Transverse colon (tissue), 4 donors: ENCODE data around the gene RSPRY1. TPM values are rescaled to one million over a fixed set of nuclear protein-coding genes. Genes with fewer than 3 reads are reported as not detected.

Experiments used
- DNase-seq: peaks from one replicate; pipeline ENCODE4 v3.0.0-alpha.2; 2019
- H3K27ac ChIP-seq, 4 donors: fragments of 200-600 bp; sonication (generic); 2 replicates each; pipeline ENCODE4 v1.5.1; 2016 to 2018; ENCODE audit warnings: inconsistent platforms in 4 of 4
- H3K27me3 ChIP-seq: fragments of 200-600 bp; sonication (generic); 2 replicates; pipeline ENCODE4 v1.5.1; 2017; ENCODE audit warnings: inconsistent platforms
- H3K36me3 ChIP-seq, 4 donors: fragments of 200-600 bp; sonication (generic); 2 replicates each; pipeline ENCODE4 v1.5.1; 2017 to 2019; ENCODE audit warnings: inconsistent platforms in 4 of 4
- H3K4me1 ChIP-seq, 4 donors: fragments of 200-600 bp; sonication (generic); 2 replicates each; pipeline ENCODE4 v1.5.1; 2017 to 2020; ENCODE audit warnings: inconsistent platforms in 4 of 4
- H3K4me3 ChIP-seq, 4 donors: fragments of 200-600 bp; sonication (generic); 1 replicate in 1 of 4; 2 replicates in 3 of 4; pipeline versions ENCODE4 v1.5.1 to v1.6.1; 2017 to 2019; ENCODE audit warnings: inconsistent platforms in 4 of 4
- H3K9me3 ChIP-seq, 2 donors: fragments of 200-600 bp; sonication (generic); 2 replicates each; pipeline ENCODE4 v1.5.1; 2017 to 2019; ENCODE audit warnings: inconsistent platforms in 2 of 2
- EP300 ChIP-seq: sonication (generic); formaldehyde crosslinking; IDR thresholded peaks from one replicate; pipeline ENCODE4 v1.6.1; 2017; ENCODE audit warnings: antibody characterized with exemption, low read depth
- POLR2A ChIP-seq: fragments of 450-650 bp; IDR thresholded peaks from one replicate; pipeline ENCODE4 v1.6.1; 2016; ENCODE audit warnings: antibody characterized with exemption, mild to moderate bottlenecking, moderate library complexity
- POLR2AphosphoS5 ChIP-seq, 3 donors: sonication (generic); formaldehyde crosslinking; IDR thresholded peaks; one replicate each; pipeline ENCODE4 v1.6.1; 2016; ENCODE audit warnings: antibody characterized with exemption in 3 of 3
- WGBS, 2 donors: methylation state at CpG; one replicate each; pipeline ENCODE4 v1.1.5; 2018; ENCODE audit warnings: low coverage in 1 of 2; 5-methylcytosine and 5-hydroxymethylcytosine counted together
- in situ Hi-C, 4 donors: fragments of 200-750 bp; cut with MboI; loops; one replicate each; pipeline versions ENCODE4 v1.15.0 to v1.15.1; 2017; ENCODE audit warnings: low sequenced_read_pairs in 3 of 4, low pct_ligation_motif_present in 1 of 4, low pct_unique_long_range_greater_than_20kb in 1 of 4
- intact Hi-C: fragments of 100-400 bp; cut with DNase I; formaldehyde crosslinking; loops from one replicate; pipeline ENCODE4 v1.15.1; 2023; ENCODE audit warnings: low total_unique reads
- total RNA-seq, 4 donors: library from RNA; depleted of rRNA; stranded (reverse); fragments of >200 nt; gene quantifications; one replicate each; pipeline ENCODE4 v1.1.0, GENCODE V29; 2016
- TF ChIP-seq, protein P1 (sequence below), 5 experiments: fragments of 200-600 bp in 3 of 5; fragments of 450-650 bp in 2 of 5; sonication (generic) in 3 of 5; IDR thresholded peaks; 1 replicate in 2 of 5; 2 replicates in 3 of 5; pipeline ENCODE4 v1.5.1; 2016 to 2017; ENCODE audit warnings: antibody characterized with exemption in 5 of 5, inconsistent platforms in 3 of 5, mild to moderate bottlenecking in 2 of 5, moderate library complexity in 1 of 5

RSPRY1 gene
- total RNA-seq, 4 donors from 2014 or later, result 17.1 to 58.4 (median 44.5) TPM

DNA sequence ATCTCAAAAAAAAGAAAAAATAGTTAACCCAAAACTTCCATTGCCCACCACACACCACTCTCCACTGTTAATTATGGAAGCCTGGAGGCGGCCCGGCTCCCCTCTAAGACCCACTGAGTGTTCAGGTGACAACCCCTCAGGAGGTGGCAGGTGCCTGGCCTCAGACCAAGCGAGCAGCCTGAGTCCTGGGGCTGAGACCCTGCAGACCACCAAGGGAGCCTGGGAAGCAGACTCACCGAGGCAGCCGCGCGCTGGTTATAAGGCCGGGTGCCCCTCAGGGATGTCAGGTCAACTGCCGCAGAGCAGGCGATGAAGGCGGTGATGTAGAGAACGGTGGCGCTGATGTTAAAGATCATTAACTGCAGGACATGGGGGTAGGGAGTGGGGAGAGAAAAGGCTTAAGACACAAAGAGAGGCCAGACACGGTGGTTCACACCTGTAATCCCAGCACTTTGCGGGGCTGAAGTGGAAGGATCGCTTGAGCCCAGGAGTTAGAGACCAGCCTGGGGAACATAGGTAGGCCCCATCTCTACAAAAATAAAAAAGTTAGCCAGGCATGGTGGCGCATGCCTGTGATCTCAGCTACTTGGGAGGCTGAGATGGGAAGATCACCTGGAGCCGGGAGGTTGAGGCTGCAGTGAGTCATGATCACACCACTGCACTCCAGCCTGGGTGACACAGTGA, 72.2 kb downstream of the RSPRY1 start:
- in situ Hi-C loops (no loop called here), intact Hi-C loops (no loop called here)
- H3K27ac ChIP-seq, result no peak overlapping the region
- peaks cover 0 to 4% (median 0%) of the 10 kb centered on the region in 4 donors for H3K36me3 ChIP-seq
- H3K4me3 ChIP-seq, result no peak overlapping the region
- peak; percentile 5 for DNase-seq
- no peaks in the 10 kb centered on the region for H3K27me3 ChIP-seq
- peaks cover 0 to 7% (median 4%) of the 10 kb centered on the region in 4 donors for H3K4me1 ChIP-seq
- WGBS, 2 donors, result 93 to 98% methylated on average over 5 to 18 of the region's 18 CpGs
- TF ChIP-seq POLR2AphosphoS5 (IDR thresholded peaks at IDR 0.05) (no peak), POLR2A (no peak), EP300 (no peak)
- TF ChIP-seq, protein P1, sequence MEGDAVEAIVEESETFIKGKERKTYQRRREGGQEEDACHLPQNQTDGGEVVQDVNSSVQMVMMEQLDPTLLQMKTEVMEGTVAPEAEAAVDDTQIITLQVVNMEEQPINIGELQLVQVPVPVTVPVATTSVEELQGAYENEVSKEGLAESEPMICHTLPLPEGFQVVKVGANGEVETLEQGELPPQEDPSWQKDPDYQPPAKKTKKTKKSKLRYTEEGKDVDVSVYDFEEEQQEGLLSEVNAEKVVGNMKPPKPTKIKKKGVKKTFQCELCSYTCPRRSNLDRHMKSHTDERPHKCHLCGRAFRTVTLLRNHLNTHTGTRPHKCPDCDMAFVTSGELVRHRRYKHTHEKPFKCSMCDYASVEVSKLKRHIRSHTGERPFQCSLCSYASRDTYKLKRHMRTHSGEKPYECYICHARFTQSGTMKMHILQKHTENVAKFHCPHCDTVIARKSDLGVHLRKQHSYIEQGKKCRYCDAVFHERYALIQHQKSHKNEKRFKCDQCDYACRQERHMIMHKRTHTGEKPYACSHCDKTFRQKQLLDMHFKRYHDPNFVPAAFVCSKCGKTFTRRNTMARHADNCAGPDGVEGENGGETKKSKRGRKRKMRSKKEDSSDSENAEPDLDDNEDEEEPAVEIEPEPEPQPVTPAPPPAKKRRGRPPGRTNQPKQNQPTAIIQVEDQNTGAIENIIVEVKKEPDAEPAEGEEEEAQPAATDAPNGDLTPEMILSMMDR (IDR thresholded peaks at IDR 0.05), result no peak
- H3K9me3 ChIP-seq, result no peaks in the 10 kb centered on the region

DNA sequence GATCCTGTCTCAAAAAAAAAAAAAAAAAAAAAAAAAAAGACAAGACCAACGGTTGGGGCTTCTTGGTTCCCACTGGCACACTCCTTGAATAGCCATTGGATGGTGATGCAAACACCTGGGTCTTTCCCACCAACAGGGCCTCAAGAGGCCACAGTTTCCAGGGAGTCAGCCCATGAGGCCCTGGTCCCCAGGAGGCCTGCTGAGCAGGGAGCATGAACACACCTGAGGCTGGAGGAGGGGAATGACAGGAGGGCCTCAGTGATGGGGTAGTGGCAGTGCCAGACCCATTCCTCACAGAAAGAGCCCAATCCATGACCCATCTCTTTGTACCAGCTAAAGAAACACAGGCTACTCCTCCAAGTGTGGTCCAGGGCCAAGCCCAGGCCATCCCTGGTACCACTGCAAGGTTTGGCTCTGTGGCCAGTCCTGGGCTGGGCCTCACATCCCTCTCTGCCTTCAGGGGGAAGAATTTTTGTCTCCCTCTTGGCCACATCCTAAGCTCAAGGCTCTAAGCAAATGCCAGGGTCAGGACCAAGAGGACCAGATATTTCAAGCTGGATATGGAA, 72.9 kb downstream of the RSPRY1 start:
- intact Hi-C loops, result no loop called here
- Histone ChIP-seq H3K4me3 (no peak overlapping the region), H3K9me3 (no peaks in the 10 kb centered on the region), H3K27ac (no peak overlapping the region), H3K36me3 (peaks cover 0 to 4% (median 0%) of the 10 kb centered on the region in 4 donors), H3K4me1 (peaks cover 0 to 7% (median 4%) of the 10 kb centered on the region in 4 donors), H3K27me3 (no peaks in the 10 kb centered on the region)
- 75% methylated on average over 1 of the region's 1 CpG; no CpG with 5 or more reads in 1 of the 2 donors for WGBS, 2 donors
- no peak for TF ChIP-seq POLR2AphosphoS5 (IDR thresholded peaks at IDR 0.05)
- TF ChIP-seq POLR2A, result no peak
- no peak for TF ChIP-seq EP300
- TF ChIP-seq, protein P1 (IDR thresholded peaks at IDR 0.05), result no peak
- in situ Hi-C loops, result no loop called here
- DNase-seq, result peak; percentile 4

DNA sequence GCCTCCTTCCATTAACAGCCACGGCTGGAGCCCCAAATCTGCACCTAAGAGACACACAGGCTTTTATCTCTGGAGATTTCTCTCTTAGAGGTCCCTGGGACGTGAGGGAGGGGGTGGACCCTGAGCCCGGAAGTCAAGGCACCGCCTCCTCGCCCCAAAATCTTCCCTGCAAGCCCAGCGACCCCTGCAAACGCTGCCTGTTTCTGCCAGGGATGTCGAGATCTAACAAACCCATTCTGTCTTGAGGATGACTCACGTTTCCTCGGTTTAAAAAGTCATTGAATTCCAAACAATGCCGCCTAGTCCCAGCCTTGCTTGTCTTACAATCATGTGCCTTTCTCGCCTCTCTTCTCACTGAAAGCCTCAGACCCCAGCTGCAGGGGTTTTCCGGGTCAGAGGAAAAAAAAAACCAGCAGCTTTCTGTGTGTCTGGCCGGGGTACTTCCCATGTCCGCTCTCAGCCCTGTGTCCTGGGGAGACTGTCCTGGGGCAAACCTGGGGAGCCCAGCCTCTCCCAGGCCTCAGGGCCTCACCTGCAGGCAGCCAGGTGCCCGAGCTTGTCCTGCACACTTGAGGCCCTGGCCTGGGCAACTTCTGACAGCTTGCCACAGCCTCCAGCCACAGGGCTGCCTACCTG, 74.3 kb downstream of the RSPRY1 start:
- H3K27ac ChIP-seq, result peak overlapping the region in 3 of 4 donors; percentile 4 to 48 (median 46)
- peaks cover 0 to 17% (median 7%) of the 10 kb centered on the region in 4 donors for H3K4me1 ChIP-seq
- peak; percentile 7 for DNase-seq
- in situ Hi-C loops, result no loop called here
- TF ChIP-seq, protein P1 (IDR thresholded peaks at IDR 0.05), result no peak
- TF ChIP-seq POLR2A (no peak), EP300 (no peak), POLR2AphosphoS5 (IDR thresholded peaks at IDR 0.05) (no peak)
- intact Hi-C loops, result no loop called here
- peaks cover 0 to 1% (median 0%) of the 10 kb centered on the region in 4 donors for H3K36me3 ChIP-seq
- 51% methylated on average over 16 of the region's 16 CpGs; no CpG with 5 or more reads in 1 of the 2 donors for WGBS, 2 donors
- H3K9me3 ChIP-seq, result no peaks in the 10 kb centered on the region
- H3K4me3 ChIP-seq, result no peak overlapping the region
- no peaks in the 10 kb centered on the region for H3K27me3 ChIP-seq

DNA sequence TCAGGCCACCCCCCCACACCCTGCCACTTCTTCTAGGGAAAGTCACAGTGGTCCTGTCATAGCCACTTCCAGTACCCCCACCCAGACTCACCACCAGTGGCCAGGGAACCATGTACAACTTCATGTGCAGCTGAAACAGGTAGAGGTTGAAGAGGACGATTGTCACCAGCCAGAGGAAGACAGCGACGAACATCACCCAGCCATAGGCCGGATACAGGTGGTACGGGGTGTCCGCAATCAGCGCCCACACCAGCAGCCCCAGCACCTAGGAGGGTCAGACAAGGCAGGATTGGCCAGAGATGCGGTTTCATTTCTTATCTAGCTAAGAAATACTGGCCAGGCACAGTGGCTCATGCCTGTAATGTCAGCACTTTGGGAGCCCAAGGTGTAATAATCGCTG, 75.7 kb downstream of the RSPRY1 start:
- WGBS, 2 donors, result 97% methylated on average over 9 of the region's 9 CpGs; no CpG with 5 or more reads in 1 of the 2 donors
- no peak for DNase-seq
- Histone ChIP-seq H3K27ac (no peak overlapping the region), H3K4me1 (peaks cover 5 to 31% (median 19%) of the 10 kb centered on the region in 4 donors), H3K9me3 (no peaks in the 10 kb centered on the region), H3K36me3 (no peaks in the 10 kb centered on the region), H3K27me3 (no peaks in the 10 kb centered on the region), H3K4me3 (no peak overlapping the region)
- TF ChIP-seq, protein P1 (IDR thresholded peaks at IDR 0.05), result no peak
- TF ChIP-seq EP300 (no peak), POLR2A (no peak), POLR2AphosphoS5 (IDR thresholded peaks at IDR 0.05) (no peak)
- intact Hi-C loops, result no loop called here
- in situ Hi-C loops, result no loop called here
